Naive thymus-derived CD4-positive, alpha-beta T cell (primary cell): ENCODE data around the gene SLC49A4. TPM values are rescaled to one million over a fixed set of nuclear protein-coding genes. Genes with fewer than 3 reads are reported as not detected.

Experiments used
- ATAC-seq: fragments of 150-1000 bp; cut with Tn5 transposase; 2 replicates; pipeline ENCODE4 v1.10.0; 2021; ENCODE audit warnings: mild to moderate bottlenecking, moderate library complexity
- CTCF ChIA-PET: fragments of 350-600 bp; sonication (Branson Sonifier 250); formaldehyde crosslinking; loops from one replicate; lab custom pipeline; 2021; ENCODE audit warnings: antibody characterized with exemption; lab: Charles Lee
- POLR2A ChIA-PET: fragments of 350-600 bp; sonication (Branson Sonifier 250); formaldehyde crosslinking; loops from one replicate; lab custom pipeline; 2021; ENCODE audit warnings: antibody characterized with exemption, inconsistent platforms; lab: Charles Lee
- DNase-seq, 9 donors: peaks; one replicate each; pipeline versions ENCODE4 v3.0.0 to v3.0.0-alpha.2; 2020 to 2022; ENCODE audit warnings: mixed read lengths in 1 of 9
- H3K27ac ChIP-seq: one replicate; pipeline ENCODE4 v1.7.0; 2013; ENCODE audit warnings: mild to moderate bottlenecking, low read depth, low read length, moderate library complexity
- H3K27me3 ChIP-seq, 2 donors: one replicate each; pipeline ENCODE4 v1.7.0; 2013; ENCODE audit warnings: low read length in 2 of 2, mild to moderate bottlenecking in 2 of 2, moderate library complexity in 2 of 2; ENCODE audit not compliant: control insufficient read depth in 2 of 2, insufficient read depth in 2 of 2
- H3K36me3 ChIP-seq, 3 experiments: 1 replicate in 2 of 3; 2 replicates in 1 of 3; pipeline ENCODE4 v1.7.0; 2013; ENCODE audit warnings: low read length in 3 of 3, mild to moderate bottlenecking in 3 of 3, moderate library complexity in 1 of 3; ENCODE audit not compliant: insufficient read depth in 3 of 3, control insufficient read depth in 2 of 3
- H3K4me1 ChIP-seq, 2 donors: one replicate each; pipeline ENCODE4 v1.7.0; 2013; ENCODE audit warnings: low read length in 2 of 2, mild to moderate bottlenecking in 2 of 2, moderate library complexity in 1 of 2; ENCODE audit not compliant: control insufficient read depth in 2 of 2, insufficient read depth in 2 of 2
- H3K4me3 ChIP-seq: 2 replicates; pipeline ENCODE4 v1.7.0; 2013; ENCODE audit warnings: mild to moderate bottlenecking, low read length
- H3K9me3 ChIP-seq, 3 experiments: 1 replicate in 2 of 3; 2 replicates in 1 of 3; pipeline ENCODE4 v1.7.0; 2013; ENCODE audit warnings: low read length in 3 of 3; ENCODE audit not compliant: control insufficient read depth in 2 of 3
- H3K27ac Mint-ChIP-seq, 9 donors: one replicate each; pipeline ENCODE4 v1.8.0; 2020 to 2022; ENCODE audit warnings: mixed read lengths in 9 of 9, mild to moderate bottlenecking in 8 of 9, moderate library complexity in 5 of 9, inconsistent platforms in 2 of 9
- H3K27me3 Mint-ChIP-seq, 5 donors: one replicate each; pipeline ENCODE4 v1.8.0; 2021 to 2022; ENCODE audit warnings: mixed read lengths in 5 of 5, mild to moderate bottlenecking in 1 of 5
- H3K36me3 Mint-ChIP-seq, 5 donors: one replicate each; pipeline ENCODE4 v1.8.0; 2020 to 2022; ENCODE audit warnings: mixed read lengths in 5 of 5, mild to moderate bottlenecking in 3 of 5, inconsistent platforms in 1 of 5
- H3K4me1 Mint-ChIP-seq, 7 donors: one replicate each; pipeline ENCODE4 v1.8.0; 2020 to 2022; ENCODE audit warnings: mixed read lengths in 7 of 7, mild to moderate bottlenecking in 3 of 7, inconsistent platforms in 1 of 7
- H3K4me3 Mint-ChIP-seq, 10 donors: one replicate each; pipeline ENCODE4 v1.8.0; 2020 to 2022; ENCODE audit warnings: mild to moderate bottlenecking in 10 of 10, mixed read lengths in 10 of 10, moderate library complexity in 6 of 10, inconsistent platforms in 2 of 10
- H3K9me3 Mint-ChIP-seq, 11 donors: one replicate each; pipeline ENCODE4 v1.8.0; 2020 to 2022; ENCODE audit warnings: mixed read lengths in 11 of 11, mild to moderate bottlenecking in 4 of 11, inconsistent platforms in 1 of 11, moderate library complexity in 1 of 11
- intact Hi-C, 2 donors: fragments of 100-400 bp; cut with micrococcal nuclease; formaldehyde crosslinking; loops; one replicate each; pipeline ENCODE4 v1.15.1; 2023
- polyA plus RNA-seq, 2 donors: library from polyadenylated mRNA; unstranded; fragments of 300-500 nt; fragmentation: Illumina TruSeq; gene quantifications; one replicate each; pipeline ENCODE4 v1.2.3, GENCODE V29; 2021
- total RNA-seq, 6 experiments: library from RNA in 5 of 6; stranded (reverse) in 5 of 6; gene quantifications; 1 replicate in 5 of 6; 2 replicates in 1 of 6; pipeline ENCODE4 v1.2.3 and lab custom pipeline; 2021 to 2026

SLC49A4 gene
- total and polyA plus RNA-seq, 7 experiments from 2014 or later = 1.9 to 12.9 (median 8.4) TPM

DNA sequence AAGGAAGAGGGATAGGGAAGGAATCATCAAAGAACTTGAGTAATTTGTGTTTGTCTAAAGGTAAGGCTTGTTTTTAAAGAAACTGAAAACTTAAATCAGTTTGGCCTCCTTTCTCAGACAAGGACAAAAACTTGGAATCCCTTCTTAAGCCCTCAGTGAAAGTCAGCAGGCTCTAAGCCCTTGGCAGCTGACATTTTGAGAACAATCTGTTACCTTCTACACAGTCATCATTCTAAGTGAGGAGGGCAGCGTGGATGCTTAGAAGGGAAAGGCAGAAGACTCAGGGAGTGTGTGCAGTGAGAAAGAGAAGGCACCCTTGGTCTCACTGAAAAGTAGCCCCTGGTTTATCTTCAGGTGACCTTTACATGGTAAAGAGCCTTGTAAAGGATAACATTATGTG, 12.1 kb upstream of the SLC49A4 start:
- H3K27ac Mint-ChIP-seq = peak overlapping the region in 1 of 9 donors; percentile 10
- no peaks in the 10 kb centered on the region for H3K27me3 Mint-ChIP-seq
- no peaks in the 10 kb centered on the region for H3K4me1 ChIP-seq
- DNase-seq (no peak), ATAC-seq (no peak)
- H3K4me3 ChIP-seq = no peak overlapping the region
- H3K4me1 Mint-ChIP-seq = peaks cover 0 to 32% (median 16%) of the 10 kb centered on the region in 7 donors
- H3K9me3 Mint-ChIP-seq = peaks cover 0 to 2% (median 0%) of the 10 kb centered on the region in 11 donors
- no peaks in the 10 kb centered on the region for H3K27me3 ChIP-seq
- no peaks in the 10 kb centered on the region for H3K9me3 ChIP-seq
- H3K27ac ChIP-seq = no peak overlapping the region
- intact Hi-C loops = no loop called here
- CTCF ChIA-PET = no interaction called here
- H3K4me3 Mint-ChIP-seq = no peak overlapping the region
- POLR2A ChIA-PET = interaction anchor here (2.2 kb wide), 1 partner anchor 11 kb away, joined by 8 read pairs; the partner anchor contains the start of gene HSPBAP1
- H3K36me3 Mint-ChIP-seq = peaks cover 3 to 29% (median 17%) of the 10 kb centered on the region in 5 donors
- H3K36me3 ChIP-seq = peaks cover 0 to 8% (median 0%) of the 10 kb centered on the region in 3 experiments

DNA sequence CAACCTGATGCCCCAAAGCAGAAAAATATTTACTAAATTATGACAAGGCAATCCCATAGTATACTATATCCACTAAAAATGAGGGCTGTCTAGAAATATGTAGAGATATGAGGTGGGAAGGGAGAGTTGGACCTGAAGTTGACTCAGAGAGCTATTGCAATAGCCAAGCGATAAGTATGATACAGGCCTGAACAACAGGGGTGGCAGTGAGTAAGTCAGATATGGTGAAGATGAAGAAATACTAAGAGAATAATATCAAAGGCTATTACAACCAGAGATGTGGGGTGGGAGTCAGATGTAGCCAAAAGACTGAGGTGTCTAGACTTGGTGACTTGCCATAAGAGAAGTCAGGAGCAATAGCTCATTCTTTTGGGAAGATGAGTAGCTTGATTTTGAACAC, 10.4 kb upstream of the SLC49A4 start:
- Mint-ChIP-seq H3K27ac (peak overlapping the region in 1 of 9 donors; percentile 34), H3K4me1 (peaks cover 5 to 46% (median 16%) of the 10 kb centered on the region in 7 donors), H3K27me3 (no peaks in the 10 kb centered on the region), H3K9me3 (peaks cover 0 to 2% (median 0%) of the 10 kb centered on the region in 11 donors), H3K4me3 (no peak overlapping the region), H3K36me3 (peaks cover 3 to 29% (median 17%) of the 10 kb centered on the region in 5 donors)
- intact Hi-C loops = no loop called here
- ATAC-seq (no peak), DNase-seq (no peak)
- POLR2A ChIA-PET = interaction anchor here (1.2 to 2.2 kb wide), 2 partner anchors 8 to 9 kb away, joined by 5 to 8 read pairs; partner anchors contain the start of gene HSPBAP1
- H3K9me3 ChIP-seq = no peaks in the 10 kb centered on the region
- H3K27ac ChIP-seq = no peak overlapping the region
- CTCF ChIA-PET = no interaction called here
- H3K27me3 ChIP-seq = no peaks in the 10 kb centered on the region
- H3K36me3 ChIP-seq = peaks cover 0 to 8% (median 0%) of the 10 kb centered on the region in 3 experiments
- H3K4me1 ChIP-seq = peaks cover 0 to under 1% of the 10 kb centered on the region in 2 donors
- H3K4me3 ChIP-seq = no peak overlapping the region

- peaks cover 7 to 46% (median 16%) of the 10 kb centered on the region in 7 donors for H3K4me1 Mint-ChIP-seq
- ATAC-seq (no peak), DNase-seq (no peak)
- H3K27ac Mint-ChIP-seq = peak overlapping the region in 6 of 9 donors; percentile 10 to 69 (median 43)
- Histone ChIP-seq H3K4me1 (peaks cover 0 to 8% of the 10 kb centered on the region in 2 donors), H3K36me3 (peaks cover 0 to 8% (median 0%) of the 10 kb centered on the region in 3 experiments), H3K9me3 (no peaks in the 10 kb centered on the region), H3K4me3 (no peak overlapping the region), H3K27me3 (no peaks in the 10 kb centered on the region), H3K27ac (no peak overlapping the region)
- H3K4me3 Mint-ChIP-seq = no peak overlapping the region
- peaks cover 0 to 2% (median 0%) of the 10 kb centered on the region in 11 donors for H3K9me3 Mint-ChIP-seq
- ChIA-PET CTCF (no interaction called here), POLR2A (interaction anchor here (0.6 to 2.2 kb wide), 4 partner anchors 8 to 98 kb away, joined by 3 to 8 read pairs (median 4); partner anchors contain the start of gene HSPBAP1)
- H3K36me3 Mint-ChIP-seq = peaks cover 3 to 29% (median 17%) of the 10 kb centered on the region in 5 donors
- H3K27me3 Mint-ChIP-seq = no peaks in the 10 kb centered on the region
- intact Hi-C loops = no loop called here
Measured at GRCh38 chr3:122785231-122785630, 9.6 kb upstream of the SLC49A4 start.

GRCh38 chr3:122786066-122786465, 8.8 kb upstream of the SLC49A4 start:
- no peak overlapping the region for H3K4me3 Mint-ChIP-seq
- H3K36me3 Mint-ChIP-seq = peaks cover 3 to 29% (median 17%) of the 10 kb centered on the region in 5 donors
- POLR2A ChIA-PET = interaction anchor here (1.1 to 1.6 kb wide), 2 partner anchors 11 to 98 kb away, joined by 3 read pairs; no protein-coding TSS in a partner anchor
- peaks cover 0 to 8% of the 10 kb centered on the region in 2 donors for H3K4me1 ChIP-seq
- H3K27ac ChIP-seq = no peak overlapping the region
- peak overlapping the region in 3 of 9 donors; percentile 10 to 71 (median 25) for H3K27ac Mint-ChIP-seq
- CTCF ChIA-PET = no interaction called here
- no peak for ATAC-seq
- peaks cover 0 to 8% (median 0%) of the 10 kb centered on the region in 3 experiments for H3K36me3 ChIP-seq
- H3K9me3 ChIP-seq = no peaks in the 10 kb centered on the region
- DNase-seq = no peak
- H3K4me1 Mint-ChIP-seq = peaks cover 7 to 46% (median 16%) of the 10 kb centered on the region in 7 donors
- H3K4me3 ChIP-seq = no peak overlapping the region
- peaks cover 0 to 2% (median 0%) of the 10 kb centered on the region in 11 donors for H3K9me3 Mint-ChIP-seq
- no peaks in the 10 kb centered on the region for H3K27me3 ChIP-seq
- intact Hi-C loops = no loop called here
- no peaks in the 10 kb centered on the region for H3K27me3 Mint-ChIP-seq

- no peak overlapping the region for H3K4me3 ChIP-seq
- H3K9me3 ChIP-seq = no peaks in the 10 kb centered on the region
- Mint-ChIP-seq H3K27ac (peak overlapping the region in 4 of 9 donors; percentile 27 to 87 (median 63)), H3K9me3 (no peaks in the 10 kb centered on the region), H3K4me3 (no peak overlapping the region), H3K36me3 (peaks cover 2 to 22% (median 12%) of the 10 kb centered on the region in 5 donors), H3K4me1 (peaks cover 7 to 42% (median 16%) of the 10 kb centered on the region in 7 donors), H3K27me3 (no peaks in the 10 kb centered on the region)
- H3K36me3 ChIP-seq = peaks cover 0 to 8% (median 0%) of the 10 kb centered on the region in 3 experiments
- intact Hi-C loops = no loop called here
- no peaks in the 10 kb centered on the region for H3K27me3 ChIP-seq
- CTCF ChIA-PET = no interaction called here
- no peak overlapping the region for H3K27ac ChIP-seq
- POLR2A ChIA-PET = no interaction called here
- peaks cover 5 to 18% of the 10 kb centered on the region in 2 donors for H3K4me1 ChIP-seq
- DNase-seq = no peak
- ATAC-seq = peak; percentile 32
Measured at GRCh38 chr3:122787872-122788271, 7.0 kb upstream of the SLC49A4 start.

GRCh38 chr3:122789585-122790273, 5.1 kb upstream of the SLC49A4 start:
- no peaks in the 10 kb centered on the region for H3K27me3 Mint-ChIP-seq
- peaks cover 0 to 8% (median 0%) of the 10 kb centered on the region in 3 experiments for H3K36me3 ChIP-seq
- peaks cover 2 to 11% (median 5%) of the 10 kb centered on the region in 5 donors for H3K36me3 Mint-ChIP-seq
- ATAC-seq (no peak), DNase-seq (no peak)
- ChIA-PET POLR2A (interaction anchor here (0.6 to 1.1 kb wide), 2 partner anchors 16 to 1124 kb away, joined by 3 read pairs; no protein-coding TSS in a partner anchor), CTCF (no interaction called here)
- peaks cover 11 to 21% of the 10 kb centered on the region in 2 donors for H3K4me1 ChIP-seq
- no peaks in the 10 kb centered on the region for H3K27me3 ChIP-seq
- H3K4me3 ChIP-seq = no peak overlapping the region
- H3K27ac Mint-ChIP-seq = peak overlapping the region in 1 of 9 donors; percentile 46
- H3K27ac ChIP-seq = no peak overlapping the region
- peaks cover 8 to 35% (median 14%) of the 10 kb centered on the region in 7 donors for H3K4me1 Mint-ChIP-seq
- H3K9me3 ChIP-seq = no peaks in the 10 kb centered on the region
- intact Hi-C loops = loop anchor here (5.0 to 10.0 kb wide), 5 partner anchors 227 to 1242 kb away; partner anchors contain the start of genes DTX3L (in 1 of the 2), EAF2 (in 1 of the 2), HCLS1 (in 1 of the 2) and IQCB1 (in 1 of the 2)
- H3K9me3 Mint-ChIP-seq = no peaks in the 10 kb centered on the region
- no peak overlapping the region for H3K4me3 Mint-ChIP-seq
